Stimulated activated CD4-positive, alpha-beta T cell treated with anti-CD3 and anti-CD28 coated beads, Interleukin-12 subunit alpha, Interleukin-12 subunit beta, amount 100 ng/mL, for 4 hours (primary cell): ENCODE results near the gene TIE1.

Source experiments
- DNase-seq: peaks from one replicate; pipeline ENCODE4 v3.0.0-alpha.2; 2020

The TIE1 gene

GRCh38 chr1:43293896-43294760 is 6.7 kb upstream of the TIE1 start:
- no peak for DNase-seq

GRCh38 chr1:43294761-43295160 is 6.0 kb upstream of the TIE1 start:
- DNase-seq: no peak

- DNase-seq: no peak
Measured at GRCh38 chr1:43296207-43296606, 4.6 kb upstream of the TIE1 start.

- DNase-seq: no peak
Measured at GRCh38 chr1:43298055-43298454, 2.7 kb upstream of the TIE1 start.

GRCh38 chr1:43299101-43299500 is 1.7 kb upstream of the TIE1 start:
- no peak for DNase-seq

GRCh38 chr1:43302201-43302600 is 1.4 kb downstream of the TIE1 start:
- no peak for DNase-seq

GRCh38 chr1:43302721-43303470 is 2.1 kb downstream of the TIE1 start:
- DNase-seq: no peak

GRCh38 chr1:43303471-43304313 is 2.9 kb downstream of the TIE1 start:
- DNase-seq: no peak

- no peak for DNase-seq
Measured at GRCh38 chr1:43304314-43304681, 3.5 kb downstream of the TIE1 start.

GRCh38 chr1:43304771-43305300 is 4.1 kb downstream of the TIE1 start:
- no peak for DNase-seq

- no peak for DNase-seq
Measured at GRCh38 chr1:43305461-43305860, 4.7 kb downstream of the TIE1 start.

- DNase-seq: no peak
Measured at GRCh38 chr1:43305926-43306687, 5.3 kb downstream of the TIE1 start.

GRCh38 chr1:43306688-43307457 is 6.1 kb downstream of the TIE1 start:
- no peak for DNase-seq

- DNase-seq: no peak
Measured at GRCh38 chr1:43307458-43308158, 6.8 kb downstream of the TIE1 start.

- DNase-seq: no peak
Measured at GRCh38 chr1:43308635-43309404, 8.0 kb downstream of the TIE1 start.

GRCh38 chr1:43309405-43310025 is 8.7 kb downstream of the TIE1 start:
- no peak for DNase-seq

- no peak for DNase-seq
Measured at GRCh38 chr1:43311521-43311920, 10.7 kb downstream of the TIE1 start.

- no peak for DNase-seq
Measured at GRCh38 chr1:43312212-43312623, 11.4 kb downstream of the TIE1 start.
